GM18907 (cell line): Measurements from ENCODE around the gene SAG.
"Not testable (repeated sequence)": the region's sequence is repeated elsewhere in the genome, so short reads cannot be mapped to it uniquely, and the experiment has no call there.

Experiments used
- ATAC-seq: cut with Tn5 transposase; IDR thresholded peaks from one replicate; pipeline ENCODE4 v1.9.1; 2021; ENCODE audit warnings: mild to moderate bottlenecking, moderate library complexity; ENCODE audit not compliant: unreplicated experiment

Gene SAG

DNA sequence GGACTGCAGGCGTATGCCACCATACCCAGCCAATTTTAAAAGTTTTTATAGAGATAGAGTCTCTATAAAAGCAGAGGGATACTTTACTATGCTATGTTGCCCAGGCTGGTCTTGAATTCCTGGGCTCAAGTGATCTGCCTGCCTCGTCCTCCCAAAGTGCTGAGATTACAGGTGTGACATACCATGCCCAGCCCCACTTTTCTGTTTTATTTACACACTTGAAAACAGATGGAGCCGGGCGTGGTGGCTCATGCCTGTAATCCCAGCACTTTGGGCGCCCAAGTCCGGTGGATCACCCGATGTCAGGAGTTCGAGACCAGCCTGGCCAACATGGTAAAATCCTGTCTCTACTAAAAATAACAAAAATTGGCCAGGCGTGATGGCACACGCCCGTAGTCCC lies 67.2 kb downstream of the SAG start:
- not testable (repeated sequence) for ATAC-seq

DNA sequence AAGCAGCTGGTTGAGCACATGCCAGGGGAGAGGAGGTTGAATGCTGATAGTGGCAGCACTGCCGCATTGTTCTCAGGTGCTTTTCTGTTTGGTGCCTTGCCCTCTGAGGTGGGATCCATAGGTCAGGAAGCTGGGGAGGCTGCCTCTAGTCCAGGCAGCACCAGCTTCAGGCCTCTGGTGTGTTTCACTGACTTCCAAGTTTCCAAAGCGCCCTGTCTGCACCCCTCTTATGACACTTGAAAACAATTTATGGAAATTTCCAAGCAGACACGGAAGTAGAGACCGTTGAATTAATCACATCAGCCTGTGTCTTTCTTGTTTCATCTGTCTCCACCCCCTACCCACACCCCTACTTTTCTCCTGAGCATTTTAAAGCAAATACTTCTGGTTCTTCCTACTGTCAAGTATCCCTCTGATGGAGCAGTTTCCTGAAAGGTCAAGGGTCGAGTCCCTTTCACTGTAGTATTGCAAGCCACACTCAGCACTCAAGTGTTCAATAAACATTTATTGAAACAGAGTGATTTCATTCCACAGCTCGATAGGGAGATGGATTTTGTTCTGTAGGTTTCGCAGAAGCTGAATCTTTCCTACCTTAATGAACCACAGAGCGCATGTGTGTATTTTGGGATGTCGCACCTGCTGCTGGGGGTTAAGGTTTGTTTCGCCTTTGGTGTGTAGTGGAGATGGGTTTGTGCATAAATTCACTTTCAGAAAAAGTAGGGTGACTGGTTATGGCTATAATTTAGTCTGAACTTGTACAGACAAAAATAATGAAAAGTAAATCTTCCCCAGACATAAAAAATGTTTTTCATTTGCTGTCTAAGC lies 68.1 kb downstream of the SAG start:
- ATAC-seq, result no peak

DNA sequence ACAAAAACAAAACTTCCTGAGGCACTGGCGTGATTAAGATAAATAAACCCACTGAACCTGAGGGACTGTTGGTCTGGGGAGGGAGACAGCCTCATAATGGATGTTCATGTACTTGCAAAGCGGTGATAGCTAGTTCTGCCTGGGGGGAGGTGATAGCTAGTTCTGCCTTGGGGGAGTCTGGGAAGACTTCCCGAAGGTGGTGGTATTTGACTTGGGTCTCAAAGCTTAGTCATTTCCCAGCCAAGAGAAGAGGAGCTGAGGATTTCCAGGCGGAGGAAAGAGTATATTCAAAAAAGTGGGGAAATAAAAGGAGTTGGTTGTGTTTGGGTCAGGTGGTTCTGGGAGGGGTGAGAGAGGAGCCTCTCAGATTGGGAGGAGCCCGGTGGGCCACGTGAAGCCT lies 71.4 kb downstream of the SAG start:
- ATAC-seq, result no peak

DNA sequence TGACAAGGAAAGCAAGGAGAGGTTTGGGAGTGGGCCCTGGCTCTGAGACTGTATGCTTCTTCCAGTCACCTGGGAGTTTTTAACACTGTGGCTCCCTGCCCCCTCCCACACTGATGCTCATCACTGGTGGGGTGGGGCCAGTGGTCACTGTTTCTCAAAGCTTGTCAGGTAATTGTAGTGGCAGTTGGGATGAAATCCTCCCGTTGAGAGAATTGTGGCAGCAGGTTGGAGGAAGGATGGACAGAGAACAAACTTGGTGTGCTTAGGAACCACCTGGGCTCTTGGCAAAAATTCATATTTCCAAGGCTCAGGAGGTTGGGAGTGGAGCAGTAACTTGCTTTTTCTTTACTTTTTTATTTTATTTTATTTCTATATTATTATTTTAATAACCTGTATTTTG lies 71.8 kb downstream of the SAG start:
- ATAC-seq, result no peak

DNA sequence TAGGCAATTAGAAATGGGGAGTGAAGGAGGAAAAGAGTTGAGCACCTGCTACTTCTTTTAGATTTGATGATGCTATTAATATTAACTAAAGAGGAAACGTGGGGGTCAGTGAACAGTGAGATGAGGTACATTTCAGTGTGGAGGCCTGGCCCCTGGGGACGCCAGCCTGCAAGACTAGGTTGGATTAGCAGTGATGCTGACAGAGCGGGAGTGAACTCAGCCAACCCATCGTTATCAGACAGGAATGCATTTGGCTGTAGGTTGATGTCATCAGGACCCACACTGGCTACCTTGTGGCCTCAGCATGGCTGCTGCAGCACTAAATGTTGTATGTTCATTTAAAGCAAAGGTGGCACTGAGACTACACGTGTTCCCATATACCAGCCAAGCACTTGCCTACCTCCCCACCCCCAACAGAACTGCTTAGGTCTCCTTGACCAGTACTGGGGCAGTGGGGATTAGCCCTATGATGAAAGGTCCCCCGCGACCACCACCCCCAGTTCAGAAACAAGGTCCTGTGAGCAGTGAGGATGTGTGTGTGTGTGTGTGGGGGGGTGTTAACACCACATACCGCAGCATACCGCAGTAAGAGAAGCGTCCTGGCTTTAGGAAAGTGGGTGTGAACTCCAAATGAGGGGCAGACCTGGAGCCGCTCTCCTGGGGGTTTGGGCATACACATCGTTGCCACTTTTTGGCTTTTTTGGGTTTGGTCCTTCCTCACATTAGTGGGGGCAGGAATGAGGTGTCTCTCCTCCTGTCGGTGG lies 72.7 kb downstream of the SAG start:
- peak; percentile 51 for ATAC-seq

DNA sequence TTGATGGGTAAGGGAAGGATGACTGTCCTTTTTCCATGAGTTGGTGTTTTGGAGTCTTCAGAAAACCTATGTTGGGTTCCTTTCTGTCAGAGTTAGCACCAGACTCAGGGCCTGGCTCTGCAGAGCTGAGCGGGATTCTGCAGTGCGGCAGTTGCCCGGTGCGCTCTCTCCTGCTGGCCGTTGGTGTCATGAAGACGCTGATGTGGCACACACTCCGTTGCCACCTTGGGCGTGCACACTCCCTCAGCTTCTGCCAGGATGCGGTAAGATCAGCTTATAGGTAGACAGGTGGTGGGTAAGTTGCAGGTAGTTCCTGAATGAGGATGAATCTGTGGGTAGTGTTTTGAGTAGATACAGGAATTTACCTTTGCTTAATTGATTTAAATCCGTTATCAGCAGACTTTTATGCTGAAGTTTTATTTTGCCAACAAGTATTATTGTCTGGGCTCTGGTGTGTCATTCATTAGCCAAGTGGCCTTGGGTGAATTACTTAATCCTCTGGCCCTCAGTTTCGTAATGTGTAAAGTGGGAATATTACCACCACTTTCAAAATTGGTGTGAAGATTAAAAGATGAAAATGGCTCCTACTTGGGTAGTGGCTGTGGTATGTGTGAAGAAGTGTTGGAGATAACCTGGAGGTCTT lies 73.5 kb downstream of the SAG start:
- no peak for ATAC-seq

DNA sequence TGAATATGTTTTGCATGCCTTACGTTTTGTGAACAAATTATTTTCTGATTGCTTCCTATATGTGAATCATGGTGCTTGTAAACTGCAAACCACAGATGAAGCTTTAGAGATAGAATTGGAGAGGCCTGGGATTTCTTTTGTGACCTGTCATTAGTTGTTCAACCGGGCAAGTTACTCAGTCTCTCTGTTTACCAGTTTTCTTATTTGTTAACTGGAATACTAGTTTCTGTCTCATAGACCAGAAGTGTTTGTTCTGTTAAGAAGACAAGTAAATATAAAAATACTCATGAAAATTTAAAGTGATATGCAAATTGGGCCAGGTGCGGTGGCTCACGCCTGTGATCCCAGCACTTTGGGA lies 74.0 kb downstream of the SAG start:
- no peak for ATAC-seq

DNA sequence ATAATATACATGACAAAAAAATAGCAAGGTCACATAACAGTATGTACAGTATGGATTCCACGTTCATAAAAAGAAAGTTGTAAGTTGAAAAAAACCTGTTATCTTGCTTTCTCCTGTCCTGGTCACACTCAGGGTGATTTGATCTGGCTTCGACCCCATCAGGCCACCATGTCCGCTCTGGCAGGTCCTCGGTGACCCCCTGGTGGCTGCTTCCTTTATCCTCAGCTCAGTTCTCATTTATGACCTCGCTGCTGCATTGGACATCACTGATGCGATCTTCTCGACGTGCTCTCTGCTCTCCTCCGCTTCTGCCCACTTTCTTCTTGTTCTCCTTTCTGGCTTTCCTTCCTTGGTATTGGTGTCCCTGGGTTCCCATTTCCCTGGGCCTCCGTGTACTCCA lies 76.4 kb downstream of the SAG start:
- ATAC-seq, result no peak

DNA sequence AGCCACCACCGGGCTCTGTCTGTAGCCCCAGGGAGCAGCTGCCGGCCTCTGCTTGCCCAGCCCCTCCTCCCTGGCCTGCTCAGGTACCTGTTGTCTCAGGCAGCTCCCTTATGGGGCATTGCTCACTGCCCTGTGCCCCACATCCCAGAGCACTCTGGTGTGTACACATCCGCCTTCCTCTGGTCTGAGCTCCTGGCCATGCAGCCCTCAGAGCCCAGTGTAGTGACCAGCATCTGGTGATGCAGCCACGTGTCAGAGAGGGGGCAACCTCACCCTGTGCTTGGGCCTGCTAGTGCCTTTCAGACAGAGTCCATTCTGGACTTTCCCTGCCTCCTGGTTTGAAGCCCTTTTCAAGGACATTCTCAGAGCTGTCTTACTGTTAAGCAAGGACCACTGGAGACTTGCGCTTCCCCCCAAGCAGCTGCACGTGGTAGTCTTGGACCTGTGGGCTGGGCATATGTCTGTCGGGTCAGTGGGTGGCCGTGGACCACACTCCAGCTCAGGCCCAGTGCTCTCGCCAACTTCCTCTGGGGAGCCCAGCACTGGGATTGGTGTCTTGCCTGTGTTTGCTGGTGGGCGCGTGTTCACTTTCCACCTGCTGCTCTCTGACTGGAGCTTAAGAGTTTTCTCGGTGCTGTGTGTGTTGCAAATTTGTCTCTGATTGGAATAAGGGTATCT lies 77.3 kb downstream of the SAG start:
- peak; percentile 13 for ATAC-seq

DNA sequence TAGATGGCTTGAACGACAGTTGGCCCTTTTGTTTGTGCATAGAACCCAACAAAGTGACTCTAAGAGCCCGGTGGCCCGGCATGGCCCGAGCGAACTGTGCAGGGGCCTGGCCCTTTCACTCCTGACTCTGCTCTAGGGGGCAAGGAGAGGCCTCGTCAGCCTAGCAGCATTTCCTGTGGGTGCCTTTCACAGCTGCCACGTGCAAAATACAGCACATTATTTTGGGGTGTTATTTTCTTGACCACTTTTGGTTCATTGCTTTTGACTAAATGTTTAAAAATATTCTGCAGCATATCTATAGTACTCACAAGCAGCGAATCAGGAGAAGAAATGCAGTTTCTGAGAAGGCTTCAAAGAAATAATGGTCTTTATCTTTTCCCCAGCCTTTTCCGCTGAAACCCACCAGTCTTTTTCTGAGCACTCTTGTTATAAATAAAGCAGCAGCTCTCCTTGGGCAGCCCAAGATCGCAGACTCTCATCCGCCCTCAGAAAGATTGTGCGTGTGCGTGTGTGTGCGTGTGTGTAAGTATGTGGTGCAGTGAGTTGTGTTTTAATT lies 78.0 kb downstream of the SAG start:
- peak; percentile 65 for ATAC-seq

DNA sequence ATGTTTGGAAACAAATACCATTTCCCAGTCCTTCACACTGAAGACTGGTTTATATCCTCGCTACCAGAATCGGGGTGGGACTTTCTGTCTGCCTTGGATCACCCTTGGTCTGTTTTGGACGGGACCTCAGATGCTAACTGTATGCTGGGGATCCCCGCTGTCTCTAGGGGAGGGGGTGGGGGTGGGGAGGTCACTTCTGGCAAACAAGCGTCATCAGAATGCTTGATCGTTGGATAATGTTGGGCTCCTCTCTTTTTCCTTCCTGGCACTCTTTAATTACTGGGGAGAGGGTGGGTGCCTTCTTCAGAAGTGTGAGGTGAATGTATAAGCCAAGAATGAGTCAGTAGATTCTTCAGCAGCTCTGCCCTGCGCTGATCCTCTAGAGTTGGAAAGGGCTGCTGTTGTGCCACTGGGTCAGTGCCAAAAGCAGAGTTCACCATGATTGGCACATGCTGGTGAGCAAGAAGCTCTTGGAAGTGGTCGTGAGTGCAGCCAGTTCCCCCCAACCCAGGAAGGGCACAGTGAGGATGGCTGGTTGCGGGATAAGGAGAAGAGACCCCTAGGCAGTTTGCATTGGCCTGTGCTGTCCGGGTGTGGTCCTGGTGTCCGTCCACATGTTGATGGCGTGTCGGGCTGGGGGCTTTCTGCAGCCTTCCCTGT lies 78.9 kb downstream of the SAG start:
- ATAC-seq, result no peak

DNA sequence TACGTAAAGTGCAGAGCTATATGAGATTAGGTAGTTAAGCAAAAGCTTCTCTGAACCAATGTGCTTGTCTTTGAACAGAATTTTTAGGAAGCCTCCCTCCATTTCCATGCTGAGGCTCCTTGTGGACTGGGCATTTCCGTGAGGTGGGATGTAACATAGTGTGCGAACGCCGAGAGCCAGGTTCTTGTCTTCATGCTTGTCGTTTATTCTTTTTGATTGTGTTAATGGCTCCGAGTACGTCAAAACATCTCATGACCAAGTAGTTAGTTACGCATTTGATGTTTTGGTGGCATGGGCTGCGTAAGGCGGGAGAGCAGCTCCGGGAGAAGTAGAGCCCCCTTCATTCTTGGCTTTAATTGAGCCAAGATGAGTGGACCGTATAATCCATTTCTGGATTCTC lies 79.6 kb downstream of the SAG start:
- no peak for ATAC-seq

DNA sequence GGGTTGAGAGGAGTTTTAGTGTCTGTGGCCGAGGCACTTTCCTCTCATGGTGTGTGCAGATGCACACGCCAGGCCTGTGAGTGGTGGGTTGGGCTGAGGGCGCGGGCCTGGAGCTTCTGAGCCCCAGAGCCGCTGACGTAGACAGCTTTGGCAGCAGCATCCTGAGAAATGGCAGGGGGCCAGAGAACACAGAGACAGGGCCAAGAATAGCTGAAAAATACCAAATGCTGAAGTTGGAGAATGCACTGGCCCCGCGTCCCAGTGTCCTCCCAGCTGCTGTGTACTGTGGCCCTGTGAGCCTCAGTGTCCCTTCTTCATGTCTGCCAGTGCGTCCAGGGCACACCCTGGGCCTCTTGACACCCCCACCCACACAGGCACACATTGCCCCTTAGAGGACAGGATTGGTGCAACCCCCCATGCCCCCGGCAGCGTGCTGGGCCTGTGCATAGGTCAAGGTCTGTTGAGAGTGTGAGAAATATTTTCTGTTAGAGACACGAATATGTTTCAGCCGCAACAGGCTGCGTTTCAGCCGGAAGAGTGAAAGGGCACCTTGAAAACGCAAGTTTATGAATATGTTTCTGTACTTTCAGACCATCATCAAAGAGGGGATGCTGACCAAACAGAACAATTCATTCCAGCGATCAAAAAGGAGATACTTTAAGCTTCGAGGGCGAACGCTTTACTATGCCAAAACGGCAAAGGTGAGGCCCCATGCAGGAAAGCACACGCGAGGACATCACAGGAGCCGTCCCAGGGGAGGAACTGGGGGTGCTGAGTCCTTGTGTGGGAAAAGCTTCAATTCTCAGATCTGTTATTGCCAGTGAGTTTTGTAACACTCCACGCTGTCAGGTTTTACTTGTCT lies 80.3 kb downstream of the SAG start:
- ATAC-seq, result no peak

DNA sequence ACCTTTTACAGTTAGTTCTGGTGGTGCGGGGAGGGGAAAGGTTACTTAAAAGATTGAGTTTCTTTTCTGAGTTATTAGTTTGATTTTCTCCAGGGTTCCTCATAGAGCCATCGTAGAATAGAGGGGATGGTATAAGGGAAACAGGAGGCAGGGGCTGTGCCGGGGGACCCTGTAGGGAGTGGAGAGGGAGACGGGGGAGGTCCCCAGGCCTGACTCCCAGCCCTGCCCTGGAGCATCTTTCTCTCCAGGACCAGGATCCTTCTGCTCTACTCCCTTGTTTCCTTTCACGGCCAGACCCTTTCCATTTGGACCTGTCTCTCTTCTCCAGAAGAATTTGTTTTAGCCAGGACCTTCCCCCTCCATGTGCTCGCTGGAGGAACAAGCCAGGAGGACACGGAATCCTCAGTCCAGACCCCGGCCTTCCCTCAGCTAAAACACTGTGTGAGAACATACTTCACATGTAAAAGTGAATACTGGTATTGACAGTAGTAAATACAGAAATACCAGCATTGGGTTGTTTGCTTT lies 82.0 kb downstream of the SAG start:
- no peak for ATAC-seq

DNA sequence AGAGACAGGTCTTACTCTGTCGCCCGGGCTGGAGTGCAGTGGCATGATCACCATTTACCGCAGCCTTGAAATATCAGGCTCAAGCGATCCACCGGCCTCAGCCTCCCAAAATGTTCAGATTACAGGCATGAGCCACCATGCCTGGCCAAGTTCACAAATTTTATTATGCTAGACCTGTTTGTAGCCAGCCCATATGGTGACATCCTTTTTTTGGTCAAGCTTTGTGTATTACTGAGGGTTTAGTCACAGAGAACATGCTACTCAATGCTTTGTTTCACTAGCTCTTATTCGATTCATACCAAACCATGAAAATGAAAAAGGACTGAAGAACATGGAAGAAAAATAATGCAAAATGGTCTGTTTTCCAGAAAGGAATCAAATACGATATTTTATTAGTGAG lies 88.1 kb downstream of the SAG start:
- no peak for ATAC-seq
